Measurements from ENCODE around the gene DEFB128.

DEFB128 gene

DNA sequence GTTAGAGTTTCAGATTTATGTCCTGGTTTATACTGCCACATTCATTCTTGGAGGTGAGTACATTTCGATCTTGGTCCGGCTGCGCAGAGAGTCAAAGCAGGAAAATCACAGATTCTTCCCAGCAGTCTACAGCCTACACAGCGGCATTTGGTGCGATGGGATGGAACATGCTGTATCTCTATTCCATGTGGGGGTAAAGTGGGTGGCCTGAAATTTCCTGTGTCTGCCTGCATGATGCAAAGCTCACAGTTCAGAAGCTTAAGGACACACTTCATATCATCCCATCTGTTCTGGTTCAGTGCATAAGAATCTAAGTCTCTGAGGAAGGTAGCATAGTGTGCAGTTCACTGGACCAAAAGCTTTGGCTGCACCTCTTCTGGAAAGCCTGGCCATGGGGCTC lies 32.4 kb downstream of the DEFB128 start, which contains the start of gene DEFB127:
Gene DEFB127 (plus strand): TSS at position 301 of the 400 bp plus-strand sequence. CDS start 91 bp downstream, at position 392.
- no peak for DNase-seq (ENCODE audit: insufficient read length, low spot score)
- no peak for FAIRE-seq

- DNase-seq (ENCODE audit: insufficient read length, low spot score), result no peak
- no peak for FAIRE-seq
These were observed 37.4 kb downstream of the DEFB128 start for GRCh38 chr20:152131-152530.

- DNase-seq (ENCODE audit: insufficient read length, low spot score) (no peak), FAIRE-seq (no peak)
These were observed 43.6 kb downstream of the DEFB128 start for GRCh38 chr20:145877-146276.

- DNase-seq (ENCODE audit: insufficient read length, low spot score) (no peak), FAIRE-seq (no peak)
These were observed 47.2 kb downstream of the DEFB128 start, which contains the start of gene DEFB126 for GRCh38 chr20:142290-142689. TSS of gene DEFB126 (plus strand) at chr20:142590. CDS start at chr20:142629, 39 bp downstream.
